Measurements from ENCODE around the gene MYL2.

The MYL2 gene

GRCh38 chr12:110930348-110931314, 10.3 kb upstream of the MYL2 start:
- no peak for DNase-seq (ENCODE audit: low read depth in 2 of 2)
- no peak overlapping the region for H3K4me3 ChIP-seq (replicated peaks in 1 of 2; ENCODE audit: low read depth in 2 of 2, low read length in 2 of 2)
- TF ChIP-seq CTCF (IDR thresholded peaks at IDR 0.05; ENCODE audit: low read depth, low read length) = no peak

- H3K4me3 ChIP-seq (replicated peaks in 1 of 2; ENCODE audit: low read depth in 2 of 2, low read length in 2 of 2) = no peak overlapping the region
- no peak for DNase-seq (ENCODE audit: low read depth in 2 of 2)
- TF ChIP-seq CTCF (IDR thresholded peaks at IDR 0.05; ENCODE audit: low read depth, low read length) = no peak
Measured at GRCh38 chr12:110929818-110930217, 9.4 kb upstream of the MYL2 start.

GRCh38 chr12:110928700-110929099, 8.3 kb upstream of the MYL2 start:
- no peak for DNase-seq (ENCODE audit: low read depth in 2 of 2)
- no peak for TF ChIP-seq CTCF (IDR thresholded peaks at IDR 0.05; ENCODE audit: low read depth, low read length)
- H3K4me3 ChIP-seq (replicated peaks in 1 of 2; ENCODE audit: low read depth in 2 of 2, low read length in 2 of 2) = no peak overlapping the region

GRCh38 chr12:110927546-110927945, 7.2 kb upstream of the MYL2 start:
- H3K4me3 ChIP-seq (replicated peaks in 1 of 2; ENCODE audit: low read depth in 2 of 2, low read length in 2 of 2) = no peak overlapping the region
- TF ChIP-seq CTCF (IDR thresholded peaks at IDR 0.05; ENCODE audit: low read depth, low read length) = no peak
- DNase-seq (ENCODE audit: low read depth in 2 of 2) = no peak

GRCh38 chr12:110923692-110924334, 3.4 kb upstream of the MYL2 start:
- no peak for TF ChIP-seq CTCF (IDR thresholded peaks at IDR 0.05; ENCODE audit: low read depth, low read length)
- no peak for DNase-seq (ENCODE audit: low read depth in 2 of 2)
- no peak overlapping the region for H3K4me3 ChIP-seq (replicated peaks in 1 of 2; ENCODE audit: low read depth in 2 of 2, low read length in 2 of 2)

GRCh38 chr12:110923192-110923591, 2.8 kb upstream of the MYL2 start:
- DNase-seq (ENCODE audit: low read depth in 2 of 2) = no peak
- no peak for TF ChIP-seq CTCF (IDR thresholded peaks at IDR 0.05; ENCODE audit: low read depth, low read length)

More at GRCh38 chr12:110923192-110923591, 2.8 kb upstream of the MYL2 start:
- no peak overlapping the region for H3K4me3 ChIP-seq (replicated peaks in 1 of 2; ENCODE audit: low read depth in 2 of 2, low read length in 2 of 2)

All from cardiac fibroblast (primary cell).